HG03159 (cell line): ENCODE data around the gene MACROD1.

Experiments used
- ATAC-seq: cut with Tn5 transposase; IDR thresholded peaks from one replicate; pipeline ENCODE4 v1.9.1; 2021; ENCODE audit warnings: mild to moderate bottlenecking, moderate library complexity; ENCODE audit not compliant: unreplicated experiment

The MACROD1 gene

DNA sequence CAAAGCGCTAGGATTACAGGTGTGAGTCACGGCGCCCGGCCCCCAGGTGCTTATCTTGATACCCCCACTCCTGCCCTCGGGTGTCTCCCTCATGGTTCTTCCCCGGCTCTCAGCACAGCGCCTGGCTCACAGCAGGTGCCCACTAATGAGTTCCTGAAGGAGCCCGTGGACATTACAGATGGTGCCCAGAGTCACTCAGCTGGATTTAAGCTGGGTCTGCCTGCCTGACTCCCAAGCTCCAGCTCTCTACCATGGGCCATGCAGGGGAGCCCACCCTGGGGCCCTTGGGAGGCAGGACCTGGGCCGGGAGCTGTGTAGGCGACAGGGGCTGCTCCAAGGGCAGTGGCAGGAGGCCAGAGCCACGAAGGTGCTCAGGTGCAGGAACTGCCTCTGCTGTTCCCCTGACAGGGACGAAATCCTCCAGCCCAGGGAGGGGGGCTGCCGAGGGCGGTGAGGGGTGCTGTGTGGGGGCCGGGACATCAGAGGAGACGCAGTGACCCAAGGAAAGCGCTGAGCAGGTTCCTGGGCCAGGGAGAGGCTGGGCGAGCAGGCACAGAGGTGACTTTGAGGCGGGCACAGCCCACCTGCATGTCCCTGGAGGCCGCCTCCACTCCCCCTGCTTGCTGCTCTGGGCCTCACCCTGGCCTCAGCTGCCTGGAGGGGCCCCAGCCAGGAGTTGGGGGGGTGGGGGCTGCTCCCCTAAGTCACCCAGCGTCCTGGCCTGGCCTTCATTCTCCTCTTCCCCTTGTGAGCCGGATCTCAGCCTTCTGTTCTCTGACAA lies 144.7 kb downstream of the MACROD1 start:
- no peak for ATAC-seq

DNA sequence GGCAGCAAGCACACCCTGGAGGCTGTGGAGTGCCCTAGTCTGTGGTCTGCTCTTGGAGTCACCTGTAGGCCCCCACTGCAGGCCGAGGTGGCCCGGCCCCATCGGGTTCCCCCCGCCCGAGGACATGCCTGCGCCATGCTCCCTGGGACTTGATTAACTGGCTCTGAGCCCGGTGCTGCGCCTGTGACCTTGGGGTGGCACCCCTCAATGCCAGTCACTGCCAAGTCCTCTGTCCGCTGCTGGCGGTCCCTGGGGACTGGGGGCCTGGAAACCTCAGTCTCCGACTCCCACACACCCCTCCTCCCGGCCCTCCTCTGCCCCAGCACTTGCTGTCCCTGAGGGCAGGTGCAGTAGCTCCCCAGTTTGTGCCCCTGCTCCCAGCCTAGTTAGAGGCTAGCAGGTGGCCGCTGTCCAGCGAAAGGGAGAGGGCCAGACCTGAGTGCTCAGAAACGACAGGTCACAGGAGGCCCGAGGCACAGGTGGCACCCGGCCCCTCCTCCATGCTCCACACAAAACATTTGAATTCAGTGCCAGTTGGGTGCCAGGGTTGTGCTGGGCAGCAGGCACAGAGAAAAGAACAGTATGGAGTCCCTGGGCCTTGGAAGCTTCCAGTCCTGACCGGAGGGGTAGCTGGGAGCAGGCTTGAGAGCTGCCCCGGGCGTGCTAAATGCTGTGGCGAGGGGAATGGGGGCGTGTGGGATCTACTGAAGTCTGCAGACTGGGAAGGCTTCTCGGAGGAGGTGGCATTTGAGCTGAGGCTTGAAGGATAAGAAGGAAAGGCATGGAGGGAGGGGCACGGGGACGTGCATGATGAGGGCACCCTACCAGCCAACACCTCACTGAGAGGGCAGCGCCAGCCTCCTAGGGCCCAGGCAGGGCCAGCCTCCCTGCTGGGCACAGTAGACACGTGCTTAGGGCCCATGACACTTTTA lies 146.5 kb downstream of the MACROD1 start:
- ATAC-seq, result no peak

DNA sequence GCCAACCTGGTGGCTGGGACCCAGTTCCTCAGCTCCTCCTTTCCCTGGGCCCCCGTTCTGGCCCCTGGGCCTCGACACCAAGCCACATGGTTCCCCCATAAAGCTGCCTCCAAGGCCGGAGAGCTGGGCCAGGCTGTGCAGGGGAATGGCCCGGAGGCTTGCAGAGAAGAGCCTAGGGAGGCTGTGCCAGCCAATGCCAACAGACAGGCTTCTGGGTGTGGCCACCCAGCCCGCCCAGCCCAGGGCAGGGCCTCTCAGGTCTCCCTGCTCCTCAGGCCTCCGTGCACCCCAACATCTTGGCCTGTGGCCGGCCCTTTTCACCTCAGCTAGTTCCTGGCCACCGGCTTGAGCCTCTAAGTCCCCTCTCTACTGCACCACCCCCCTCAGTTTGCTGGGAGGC lies 147.6 kb downstream of the MACROD1 start:
- ATAC-seq, result no peak

DNA sequence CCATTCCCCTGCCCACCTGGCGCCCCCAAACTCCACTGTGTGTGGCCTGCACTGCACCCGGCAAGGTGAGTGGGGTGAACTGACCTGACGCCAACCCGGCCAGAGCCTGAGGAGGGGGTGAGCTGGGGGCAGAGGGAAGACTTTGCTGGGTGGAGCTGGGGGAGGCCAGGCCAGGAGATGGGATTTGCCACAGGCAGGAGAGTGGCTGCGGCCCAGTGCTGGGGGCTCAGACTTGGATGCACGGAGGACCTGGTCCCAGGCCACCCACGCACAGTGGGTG lies 148.0 kb downstream of the MACROD1 start:
- ATAC-seq, result no peak

DNA sequence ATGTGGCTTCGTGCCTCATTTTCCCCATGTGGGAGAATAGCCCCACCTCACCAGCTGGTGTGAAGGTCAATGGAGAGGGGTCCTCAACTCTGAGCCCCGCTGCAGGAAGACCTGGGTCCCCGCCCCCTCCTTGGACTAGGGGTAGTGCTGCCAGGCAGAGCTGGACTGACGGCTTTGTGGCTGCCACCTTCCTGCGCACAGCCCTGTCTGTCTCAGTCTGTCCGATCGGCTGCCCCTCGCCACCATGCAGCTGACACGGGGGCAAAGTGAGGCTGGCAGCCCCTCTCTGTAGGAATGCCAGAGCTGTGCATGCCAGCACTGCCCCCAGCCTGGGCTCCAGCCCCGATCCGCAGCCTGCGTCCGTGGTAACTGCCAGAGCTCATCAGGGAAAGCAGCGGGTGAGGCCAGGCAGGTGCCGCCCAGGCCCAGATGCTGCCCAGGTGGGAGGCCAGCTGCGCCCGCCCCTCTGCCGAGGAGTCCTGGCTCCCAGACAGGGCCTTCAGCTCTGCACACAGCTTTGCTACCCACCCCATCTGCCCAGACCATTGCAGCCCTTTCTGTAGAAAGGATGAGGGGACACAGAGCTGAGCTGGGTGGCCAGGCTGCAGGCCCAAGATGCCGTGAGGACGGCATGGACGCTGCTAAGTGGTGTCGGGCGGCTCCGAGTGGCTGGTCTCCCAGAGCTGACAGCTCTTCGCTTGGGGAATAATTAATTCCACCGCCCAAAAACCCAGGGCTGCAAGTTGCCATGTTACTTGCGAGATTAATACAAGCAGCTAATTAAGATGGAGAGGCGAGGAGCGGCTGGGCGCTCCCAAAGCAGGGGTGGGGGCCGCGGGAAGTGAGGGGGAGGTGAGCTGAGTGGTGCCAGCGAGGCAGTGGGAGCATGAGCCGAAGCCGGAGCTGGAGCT lies 149.7 kb downstream of the MACROD1 start:
- no peak for ATAC-seq

DNA sequence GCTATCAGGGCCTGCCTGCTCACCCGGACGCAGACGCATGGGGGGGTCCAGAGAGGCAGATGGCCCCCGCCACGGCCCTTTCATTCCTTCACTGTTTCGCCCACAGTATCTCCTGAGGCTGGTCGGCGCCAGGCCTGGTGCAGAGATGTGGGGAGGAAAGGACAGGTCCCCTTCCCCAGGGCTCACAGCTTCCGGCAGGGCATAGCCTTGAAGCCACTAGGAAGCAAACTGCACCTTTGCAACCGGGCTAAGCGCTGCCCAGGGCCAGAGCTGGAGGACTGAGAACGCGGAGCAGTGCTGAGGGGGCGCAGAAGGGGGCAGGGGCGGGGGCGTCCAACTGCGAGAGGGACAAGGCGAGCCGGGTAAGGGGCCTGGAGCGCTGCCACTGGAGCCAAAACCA lies 150.4 kb downstream of the MACROD1 start:
- ATAC-seq, result no peak

DNA sequence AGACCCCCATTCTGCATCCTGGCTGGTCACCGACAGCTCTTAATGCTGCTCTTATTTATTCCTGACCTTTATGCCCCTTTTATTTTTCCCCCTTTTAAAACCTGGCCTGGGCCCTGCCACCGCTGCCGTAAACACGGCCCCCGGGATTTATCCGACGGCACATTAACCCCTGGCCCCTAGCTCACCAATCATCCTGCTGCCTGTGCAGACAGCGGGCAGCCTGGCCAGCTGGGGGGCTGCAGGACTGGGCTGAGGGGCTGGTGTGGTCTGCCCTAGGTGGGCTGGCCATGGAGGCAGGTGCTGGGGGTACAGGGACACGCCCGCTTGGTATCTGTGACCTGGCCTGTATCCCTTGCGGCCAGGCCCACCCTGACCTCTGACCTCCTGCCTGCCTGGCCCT lies 151.6 kb downstream of the MACROD1 start:
- no peak for ATAC-seq

DNA sequence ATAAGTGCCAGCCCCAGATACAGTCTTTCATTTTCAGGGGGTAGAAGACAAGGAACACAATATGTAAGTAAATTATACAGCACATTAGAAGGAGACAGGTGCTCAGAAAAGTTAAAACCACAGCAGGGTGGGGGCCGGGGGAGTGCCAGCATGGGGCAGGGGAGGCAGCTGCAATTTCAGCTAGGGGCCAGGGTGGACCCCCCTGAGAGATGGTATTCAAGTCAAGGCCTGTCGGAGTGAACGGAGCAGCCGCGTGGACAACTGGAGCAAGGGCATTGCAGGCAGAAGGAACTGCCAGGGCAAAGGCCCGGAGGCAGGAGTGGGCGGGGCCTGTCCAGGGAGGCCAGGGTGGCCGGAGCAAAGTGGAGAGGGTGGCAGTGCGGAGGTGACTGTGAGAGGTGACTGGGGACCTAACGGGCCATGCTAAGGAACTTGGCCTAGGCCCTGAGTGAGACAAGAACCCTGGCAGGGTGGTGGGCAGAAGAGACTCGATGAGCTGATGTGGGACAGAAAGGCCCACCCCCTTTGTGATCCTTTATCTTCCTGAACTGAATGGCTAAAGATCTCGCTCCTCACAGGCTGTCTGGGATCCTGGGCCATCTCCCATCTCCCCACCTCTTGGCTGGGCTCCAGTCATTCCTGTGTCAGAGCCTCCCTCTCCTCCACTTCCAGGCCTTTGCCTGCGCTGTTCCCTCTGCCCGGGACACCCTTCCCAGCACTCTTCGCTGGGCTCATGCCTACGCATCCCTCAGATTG lies 152.6 kb downstream of the MACROD1 start:
- no peak for ATAC-seq

DNA sequence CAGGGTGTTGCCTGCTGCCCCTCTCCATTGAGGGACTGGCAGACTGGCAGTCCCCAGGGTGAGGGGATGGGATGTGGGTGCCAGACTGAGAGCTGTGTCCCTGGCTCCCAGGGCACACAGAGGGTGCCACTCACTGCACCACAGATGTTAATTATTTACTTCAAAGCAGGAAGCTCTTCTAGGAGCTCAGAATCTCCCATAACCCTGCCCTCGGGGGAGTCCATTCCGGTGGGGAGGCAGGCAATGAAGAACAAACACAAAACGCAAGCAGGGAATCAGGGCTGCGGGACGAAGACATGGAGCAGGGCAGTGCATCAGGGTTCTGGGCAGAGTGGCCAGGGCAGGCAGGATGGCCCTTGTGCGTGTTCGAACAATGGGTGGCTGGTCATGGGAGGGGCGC lies 154.5 kb downstream of the MACROD1 start:
- ATAC-seq, result no peak

DNA sequence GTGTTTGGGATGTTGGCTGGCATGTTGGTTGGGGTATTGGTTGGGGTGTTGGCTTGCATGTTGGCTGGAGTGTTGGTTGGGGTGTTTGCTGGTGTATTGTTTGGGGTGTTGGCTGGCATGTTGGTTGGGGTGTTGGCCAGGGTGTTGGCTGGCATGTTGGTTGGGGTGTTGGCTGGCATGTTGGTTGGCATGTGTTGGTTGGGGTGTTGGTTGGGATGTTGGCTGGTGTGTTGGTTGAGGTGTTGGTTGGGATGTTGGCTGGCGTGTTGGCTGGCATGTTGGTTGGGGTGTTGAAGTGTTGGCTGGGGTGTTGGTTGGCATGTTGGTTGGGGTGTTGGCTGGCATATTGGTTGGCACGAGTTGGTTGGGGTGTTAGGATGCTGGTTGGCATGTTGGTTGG lies 155.1 kb downstream of the MACROD1 start:
- ATAC-seq, result no peak

DNA sequence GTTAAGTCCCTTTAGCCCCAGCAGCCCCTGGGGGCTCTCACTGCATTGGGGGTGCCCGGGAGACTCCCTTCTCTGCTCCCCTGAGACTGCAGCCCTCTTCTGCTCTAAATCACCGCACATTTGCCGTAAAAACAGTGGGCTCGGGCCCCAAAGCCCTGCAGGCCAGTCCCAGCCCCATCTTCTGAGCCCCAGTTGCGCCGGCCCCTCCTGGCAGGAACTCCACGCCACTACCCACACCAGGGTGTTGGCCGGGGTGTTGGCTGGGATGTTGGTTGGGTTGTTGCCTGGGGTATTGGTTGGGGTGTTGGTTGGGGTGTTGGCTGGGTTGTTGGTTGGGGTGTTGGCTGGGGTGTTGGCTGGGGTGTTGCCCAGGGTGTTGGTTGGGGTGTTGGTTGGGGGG lies 156.2 kb downstream of the MACROD1 start:
- no peak for ATAC-seq

DNA sequence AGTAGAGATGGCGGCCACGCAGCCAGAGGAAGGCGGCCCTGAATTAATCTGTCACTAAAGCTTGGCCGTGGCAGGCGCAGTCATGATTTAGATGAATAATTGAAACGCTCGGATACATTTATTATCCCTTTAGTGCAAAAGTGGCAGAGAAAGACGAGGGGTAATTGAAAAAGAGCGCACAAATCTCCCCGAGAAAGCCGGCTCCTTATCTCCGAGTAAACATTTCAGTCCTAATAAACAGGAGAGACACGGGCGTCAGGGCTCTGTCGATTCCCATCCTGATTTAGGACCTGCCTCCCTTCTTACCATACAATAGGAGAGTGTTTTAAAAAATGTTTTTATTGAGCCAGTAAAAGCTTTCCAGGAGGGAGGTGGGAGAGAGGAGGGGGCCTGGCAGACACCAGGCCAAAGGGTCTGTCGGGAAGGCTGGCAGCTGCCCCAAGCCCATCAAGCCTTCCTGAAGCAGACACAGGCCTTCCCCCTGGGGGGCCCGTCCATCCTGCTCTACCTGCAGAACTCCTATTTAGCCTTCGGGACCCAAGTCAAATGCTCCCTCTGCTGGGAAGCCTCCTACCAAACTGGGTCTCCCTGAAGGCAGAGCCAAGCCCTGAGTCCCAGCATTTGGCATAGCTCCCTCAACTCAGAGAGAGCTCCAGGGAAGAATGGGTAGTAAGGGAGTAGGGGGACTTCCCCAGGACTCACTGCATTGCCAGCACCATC lies 156.8 kb downstream of the MACROD1 start:
- ATAC-seq, result no peak

DNA sequence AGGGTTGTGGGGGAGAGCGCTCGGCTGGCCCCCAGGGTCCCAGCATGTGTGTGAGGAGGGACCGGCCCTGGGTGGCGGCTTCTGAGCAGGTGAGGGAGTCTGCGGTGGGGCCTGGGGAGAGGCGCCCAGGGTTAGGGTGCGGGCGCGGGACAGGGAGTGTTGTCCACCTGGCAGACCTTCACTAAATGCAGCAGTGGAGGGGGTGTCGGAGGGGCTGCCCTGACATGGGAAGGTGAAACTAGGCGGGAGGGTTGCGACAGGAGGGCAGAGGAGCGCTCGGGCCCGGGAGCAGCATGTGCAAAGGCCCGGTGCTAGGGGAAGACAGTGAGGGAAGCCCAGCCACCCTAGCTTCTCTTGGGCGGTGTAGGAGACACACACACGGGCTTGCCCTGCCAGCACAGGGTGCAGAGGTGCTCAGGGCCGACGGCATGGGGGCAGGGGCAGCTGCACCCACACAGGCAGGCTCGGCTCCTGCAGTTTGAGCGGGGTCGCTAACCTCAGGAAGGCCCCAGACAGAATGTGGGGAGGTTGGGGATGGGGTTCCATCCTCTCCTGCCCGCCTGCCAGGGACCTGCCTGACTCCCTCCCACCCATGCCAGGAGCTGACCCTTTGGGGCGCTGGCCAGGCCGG lies 157.5 kb downstream of the MACROD1 start:
- no peak for ATAC-seq

DNA sequence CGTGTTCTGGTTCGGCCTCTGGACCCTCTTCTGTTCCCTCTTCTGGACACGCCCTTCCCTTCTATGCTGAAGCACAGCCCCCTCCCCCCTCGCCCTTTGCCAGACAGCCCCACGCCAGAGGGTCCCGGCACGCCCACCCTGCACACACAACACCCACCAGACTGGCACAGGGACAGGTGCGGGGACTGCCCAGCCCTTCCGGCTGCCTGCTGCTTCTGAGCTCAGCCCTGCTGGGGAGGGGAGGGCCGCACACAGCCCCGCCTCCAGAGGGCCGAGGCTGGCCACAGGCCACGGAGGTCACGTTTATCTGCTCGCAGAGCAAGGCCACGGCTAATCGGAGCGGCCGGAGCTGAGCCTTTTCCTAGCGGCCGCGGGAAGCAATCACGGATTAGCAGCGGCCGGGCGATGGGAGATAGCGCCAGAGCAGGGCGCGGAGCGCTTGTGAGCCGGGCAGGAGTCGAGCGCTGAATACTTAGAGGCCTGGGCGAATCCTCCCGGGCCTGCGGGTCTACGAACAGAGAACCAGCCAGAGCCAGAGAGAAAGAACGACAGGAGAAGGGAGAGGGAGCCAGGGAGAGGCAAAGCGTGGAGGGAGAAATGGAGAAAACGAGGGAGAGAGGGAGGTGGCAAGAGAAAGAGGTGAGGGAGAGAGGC lies 158.2 kb downstream of the MACROD1 start:
- no peak for ATAC-seq

DNA sequence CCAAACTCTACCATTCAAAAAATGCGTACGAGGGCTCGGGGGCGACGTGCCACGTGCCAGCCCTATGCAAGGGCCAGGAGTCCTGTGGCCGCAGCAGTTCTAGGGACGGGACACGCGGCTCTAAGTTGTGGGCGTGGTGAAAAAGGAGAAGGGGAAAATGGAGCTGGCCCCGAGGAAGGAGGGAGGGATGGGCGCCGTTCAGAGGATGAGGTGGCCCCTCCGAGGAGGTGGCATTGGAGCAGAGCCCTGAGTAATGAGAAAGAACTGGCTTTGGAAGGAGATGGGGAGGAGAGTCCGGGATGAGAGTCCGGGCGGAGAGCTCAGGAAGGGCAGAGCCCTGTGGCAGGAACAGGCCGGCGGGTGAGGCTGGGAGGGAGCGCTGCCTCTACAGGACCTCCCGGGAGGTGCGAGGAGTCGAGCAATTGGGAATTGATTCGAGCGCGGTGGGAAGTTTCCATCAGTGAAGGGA lies 158.7 kb downstream of the MACROD1 start:
- ATAC-seq, result no peak

DNA sequence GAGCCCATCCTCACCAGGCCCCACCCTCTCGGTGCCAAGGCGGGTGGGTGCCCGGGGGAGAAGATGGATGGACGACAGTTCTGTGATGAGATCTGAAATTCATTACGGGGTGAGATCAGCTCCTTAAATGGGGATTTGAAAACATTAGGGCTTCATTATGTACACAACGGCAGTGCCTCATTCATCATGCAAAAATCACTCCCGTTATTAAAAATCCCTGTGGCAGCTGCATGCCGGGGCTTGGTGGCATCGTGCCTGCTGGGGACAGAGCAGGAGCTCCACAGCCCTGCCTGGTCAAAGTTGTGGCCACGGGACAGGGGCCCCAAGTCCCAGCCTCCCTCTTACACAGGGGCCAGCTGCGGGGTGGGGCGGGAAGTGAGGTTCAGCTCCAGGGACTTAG lies 159.5 kb downstream of the MACROD1 start:
- ATAC-seq, result no peak

DNA sequence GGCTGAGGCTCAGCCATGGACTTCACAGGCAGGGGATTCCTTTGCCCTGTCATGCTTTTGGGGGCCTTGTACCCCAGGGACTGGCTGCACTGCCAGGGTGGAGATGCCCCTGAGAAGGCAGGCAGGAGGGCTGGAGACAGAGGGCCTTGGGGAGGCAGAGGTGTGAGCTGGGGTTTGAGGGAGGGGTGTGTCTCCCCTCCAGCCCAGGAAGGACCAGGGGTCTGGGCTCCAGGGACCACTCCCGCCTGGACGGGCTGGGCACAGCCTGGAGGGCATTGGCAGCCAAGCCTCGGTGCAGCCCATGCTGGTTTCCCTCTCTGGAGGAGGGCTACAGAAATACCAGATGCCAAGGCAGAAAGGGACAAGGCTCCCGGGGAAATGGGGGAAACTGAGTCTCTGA lies 160.2 kb downstream of the MACROD1 start:
- no peak for ATAC-seq

DNA sequence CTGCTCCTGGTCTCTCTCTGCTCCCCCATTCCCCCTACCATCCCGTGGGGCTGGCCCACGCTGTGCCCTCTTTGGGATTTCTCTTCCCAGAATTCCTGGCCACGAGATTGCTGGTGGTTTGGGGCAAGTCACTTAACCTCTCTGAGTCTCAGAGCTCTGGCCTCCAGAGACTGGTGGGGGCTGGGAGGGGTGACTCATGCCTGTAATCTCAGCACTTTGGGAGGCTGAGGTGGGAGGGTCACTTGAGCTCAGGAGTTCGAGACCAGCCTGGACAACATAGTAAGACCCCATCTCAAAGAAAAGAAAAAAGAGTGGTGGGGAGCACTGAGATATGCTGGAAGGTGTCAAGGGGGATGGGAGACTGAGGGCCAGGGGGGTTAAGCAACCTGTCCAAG lies 161.3 kb downstream of the MACROD1 start:
- ATAC-seq, result no peak
